Measurements from ENCODE around the gene ARHGEF6.
"Not testable (repeated sequence)": the region's sequence is repeated elsewhere in the genome, so short reads cannot be mapped to it uniquely, and the experiment has no call there.

ARHGEF6 gene

GRCh38 chrX:136780763-136781162, at the start of gene ARHGEF6:
ARHGEF6 (minus strand) TSS chrX:136780932; CDS start chrX:136780882, 50 bp downstream.
- DNase-seq: no peak

GRCh38 chrX:136829413-136829812, 48.7 kb upstream of the ARHGEF6 start:
- no peak for DNase-seq

GRCh38 chrX:136828830-136829229, 48.1 kb upstream of the ARHGEF6 start:
- DNase-seq: no peak

GRCh38 chrX:136827026-136827425, 46.3 kb upstream of the ARHGEF6 start:
- DNase-seq: peak; percentile 26

GRCh38 chrX:136825771-136826170, 45.0 kb upstream of the ARHGEF6 start:
- DNase-seq: no peak

GRCh38 chrX:136823175-136823574, 42.4 kb upstream of the ARHGEF6 start:
- no peak for DNase-seq

- DNase-seq: no peak
These were observed 41.8 kb upstream of the ARHGEF6 start for GRCh38 chrX:136822337-136823095.

GRCh38 chrX:136819756-136820155, 39.0 kb upstream of the ARHGEF6 start:
- not testable (repeated sequence) for DNase-seq

- DNase-seq: no peak
These were observed 38.4 kb upstream of the ARHGEF6 start for GRCh38 chrX:136819031-136819703.

- DNase-seq: no peak
These were observed 36.2 kb upstream of the ARHGEF6 start for GRCh38 chrX:136816975-136817374.

GRCh38 chrX:136814847-136815750, 34.4 kb upstream of the ARHGEF6 start:
- no peak for DNase-seq

- no peak for DNase-seq
These were observed 31.6 kb upstream of the ARHGEF6 start for GRCh38 chrX:136812286-136812685.

GRCh38 chrX:136810493-136810892, 29.8 kb upstream of the ARHGEF6 start:
- no peak for DNase-seq

GRCh38 chrX:136806891-136807410, 26.2 kb upstream of the ARHGEF6 start:
- no peak for DNase-seq

- DNase-seq: no peak
These were observed 21.8 kb upstream of the ARHGEF6 start for GRCh38 chrX:136802515-136802914.

- no peak for DNase-seq
These were observed 17.1 kb upstream of the ARHGEF6 start for GRCh38 chrX:136797787-136798186.

- not testable (repeated sequence) for DNase-seq
These were observed 14.4 kb upstream of the ARHGEF6 start for GRCh38 chrX:136795132-136795531.

GRCh38 chrX:136794660-136795059, 13.9 kb upstream of the ARHGEF6 start:
- not testable (repeated sequence) for DNase-seq

- peak; percentile 9 for DNase-seq
These were observed 13.3 kb upstream of the ARHGEF6 start for GRCh38 chrX:136794080-136794479.

GRCh38 chrX:136789856-136790255, 9.1 kb upstream of the ARHGEF6 start:
- DNase-seq: no peak

- DNase-seq: no peak
These were observed 3.5 kb upstream of the ARHGEF6 start for GRCh38 chrX:136784231-136784630.

GRCh38 chrX:136783159-136783558, 2.4 kb upstream of the ARHGEF6 start:
- no peak for DNase-seq

GRCh38 chrX:136781180-136781797, 557 bp upstream of the ARHGEF6 start:
- DNase-seq: no peak

Measured in NCI-H774 (cell line).